HG03565 (cell line): ENCODE results near the gene HID1.
"Not testable (repeated sequence)": the region's sequence is repeated elsewhere in the genome, so short reads cannot be mapped to it uniquely, and the experiment has no call there.

Experiments
- ATAC-seq: cut with Tn5 transposase; IDR thresholded peaks from one replicate; pipeline ENCODE4 v1.9.1; 2021; ENCODE audit warnings: mild to moderate bottlenecking, moderate library complexity; ENCODE audit not compliant: unreplicated experiment

HID1 gene

DNA sequence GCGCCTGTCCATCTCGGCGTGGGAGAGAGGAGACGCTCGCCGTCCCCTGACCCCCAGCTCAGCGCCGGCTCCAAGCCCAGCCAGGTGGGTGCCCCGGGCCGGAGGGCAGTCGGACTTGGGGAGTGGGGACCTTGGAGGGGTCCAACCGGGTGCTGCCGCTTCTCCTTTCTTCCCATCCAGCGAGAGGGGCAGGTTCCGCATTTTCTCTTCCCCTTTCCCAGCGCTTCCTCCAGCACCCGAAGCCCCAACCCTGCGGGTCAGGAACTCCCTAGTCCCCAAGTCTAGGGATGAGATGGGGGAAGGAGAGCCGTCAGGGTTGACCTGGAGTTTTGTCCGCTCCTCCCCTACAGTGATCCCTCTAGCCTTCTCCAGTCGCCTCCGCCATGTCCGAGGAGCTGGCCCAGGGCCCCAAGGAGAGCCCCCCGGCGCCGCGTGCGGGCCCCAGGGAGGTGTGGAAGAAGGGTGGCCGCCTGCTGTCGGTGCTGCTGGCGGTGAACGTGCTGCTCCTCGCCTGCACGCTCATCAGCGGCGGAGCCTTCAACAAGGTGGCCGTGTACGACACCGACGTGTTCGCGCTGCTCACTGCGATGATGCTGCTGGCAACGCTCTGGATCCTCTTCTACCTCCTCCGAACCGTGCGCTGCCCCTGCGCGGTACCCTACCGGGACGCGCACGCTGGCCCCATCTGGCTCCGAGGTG lies 48.2 kb downstream of the HID1 start, which contains the start of gene OTOP2:
Gene OTOP2, plus strand, starts transcription at position 24 of the 699 bp plus-strand sequence. Its CDS starts 360 bp downstream, at position 384.
- no peak for ATAC-seq

DNA sequence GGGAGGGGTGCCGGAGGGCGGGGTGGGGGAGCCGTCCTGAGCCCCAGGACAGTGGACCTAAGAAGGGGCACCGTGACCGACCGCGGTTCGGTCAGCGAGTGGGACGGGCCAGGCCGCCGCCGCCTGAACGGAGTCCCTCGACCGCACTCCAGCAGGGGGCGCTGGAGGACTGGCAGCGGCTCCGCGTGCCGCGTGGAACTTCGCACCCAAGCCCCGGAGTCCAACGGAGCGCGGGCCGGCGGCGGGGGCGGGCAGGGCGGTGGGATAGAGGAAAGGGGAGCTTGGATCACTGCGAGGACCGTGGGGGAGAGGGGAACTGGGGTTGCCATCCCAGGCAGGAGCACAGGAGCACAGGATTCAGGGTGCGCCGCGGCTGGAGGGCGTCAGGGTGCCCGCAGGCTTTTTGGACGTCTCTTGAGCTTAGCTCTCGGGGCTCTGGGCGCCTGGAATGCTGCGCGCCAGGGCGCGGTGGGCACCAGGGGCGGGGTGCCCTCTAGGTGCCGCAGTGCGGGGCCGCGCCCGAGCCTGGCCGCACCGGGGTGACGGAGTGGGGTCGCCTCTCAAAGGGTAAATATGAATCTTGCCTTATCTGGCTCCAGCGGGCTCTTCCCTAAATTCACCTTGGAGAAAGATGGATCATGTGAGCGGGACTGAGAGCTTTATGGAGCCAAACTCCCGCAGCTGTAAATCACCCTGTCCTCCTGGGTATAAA lies 48.9 kb downstream of the HID1 start:
- ATAC-seq: no peak

DNA sequence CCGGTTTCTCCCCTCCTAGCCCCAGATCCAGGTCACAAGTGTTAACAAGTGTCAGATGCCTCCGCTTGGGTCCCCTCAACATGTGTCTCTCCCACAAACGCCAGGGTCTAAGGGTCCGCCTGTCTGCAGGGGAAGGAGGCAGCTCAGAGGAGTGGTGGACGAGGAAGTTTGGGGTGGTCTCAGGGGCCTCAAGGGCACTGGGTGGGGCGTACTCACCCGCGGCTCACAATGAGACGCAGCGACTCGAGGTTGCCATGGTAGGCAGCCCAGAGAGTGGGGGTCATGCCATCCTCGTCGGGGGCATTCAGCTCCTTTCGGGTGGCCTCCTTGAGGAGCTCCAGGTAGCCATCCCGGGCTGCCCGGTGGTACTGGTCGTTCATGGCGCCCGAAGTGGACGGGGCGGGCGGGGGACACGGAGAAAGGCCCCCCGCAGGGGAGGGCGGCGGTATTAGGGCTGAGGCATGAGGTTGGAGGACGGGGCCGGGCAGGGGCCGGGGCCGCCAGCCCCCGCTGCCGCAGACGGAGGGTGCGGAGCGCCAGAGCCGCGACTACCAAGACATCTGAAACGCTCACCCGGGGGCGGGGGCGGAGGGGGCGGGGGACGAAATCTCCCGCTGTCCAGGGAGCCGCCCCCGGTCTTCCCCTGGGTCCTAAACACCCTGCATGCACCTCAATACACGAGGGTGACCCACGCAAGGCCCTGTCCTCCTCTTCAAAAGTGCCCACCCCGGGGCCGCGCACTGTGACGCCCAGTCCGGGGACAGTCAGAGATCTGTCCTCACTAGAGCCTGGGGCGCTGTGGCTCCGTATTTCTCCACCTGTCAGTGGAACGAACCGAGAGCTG lies 49.6 kb downstream of the HID1 start, which contains the start of gene USH1G:
Gene USH1G, minus strand, starts transcription at position 562 of the 844 bp plus-strand sequence. Its CDS starts 182 bp downstream, at position 380.
- ATAC-seq: no peak

DNA sequence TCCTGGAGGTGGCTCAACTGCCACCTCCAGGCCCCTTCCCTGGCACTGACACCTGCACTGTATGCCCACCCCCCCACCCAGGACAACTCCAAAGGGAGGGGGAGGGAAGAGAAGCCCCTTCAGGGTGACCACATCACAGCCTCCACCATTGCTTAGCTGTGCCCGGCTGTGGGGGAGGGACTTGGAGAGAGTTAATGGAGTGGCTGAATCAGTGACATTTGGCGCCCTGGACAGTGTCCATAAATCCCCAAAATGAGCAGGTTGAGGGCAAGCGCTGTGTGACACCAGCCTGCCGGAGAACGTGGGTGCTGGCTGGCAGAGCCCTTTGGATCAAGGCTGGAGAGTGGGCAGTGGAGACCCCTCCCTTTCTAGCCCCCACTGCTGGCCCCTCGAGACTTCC lies 50.4 kb downstream of the HID1 start:
- ATAC-seq: no peak

DNA sequence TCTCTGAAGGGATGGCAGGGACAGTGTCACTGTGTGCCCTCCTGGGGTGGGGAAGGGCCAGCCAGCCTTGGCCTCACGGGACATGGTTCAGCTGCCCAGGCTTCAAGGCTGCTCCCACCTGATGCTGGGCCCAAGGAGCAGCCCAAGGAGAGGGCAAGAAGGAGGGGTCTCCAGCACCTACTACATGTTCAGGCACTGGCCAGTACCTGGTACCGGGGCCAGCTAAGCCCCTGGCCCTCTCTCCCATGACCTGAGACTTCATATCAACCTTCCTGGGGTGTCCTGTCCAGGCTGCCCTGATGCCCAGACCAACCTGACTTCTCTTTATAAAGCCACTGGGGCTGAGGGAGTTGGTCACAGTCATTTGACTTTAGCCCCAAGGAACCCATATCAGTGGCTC lies 50.8 kb downstream of the HID1 start:
- ATAC-seq: no peak

DNA sequence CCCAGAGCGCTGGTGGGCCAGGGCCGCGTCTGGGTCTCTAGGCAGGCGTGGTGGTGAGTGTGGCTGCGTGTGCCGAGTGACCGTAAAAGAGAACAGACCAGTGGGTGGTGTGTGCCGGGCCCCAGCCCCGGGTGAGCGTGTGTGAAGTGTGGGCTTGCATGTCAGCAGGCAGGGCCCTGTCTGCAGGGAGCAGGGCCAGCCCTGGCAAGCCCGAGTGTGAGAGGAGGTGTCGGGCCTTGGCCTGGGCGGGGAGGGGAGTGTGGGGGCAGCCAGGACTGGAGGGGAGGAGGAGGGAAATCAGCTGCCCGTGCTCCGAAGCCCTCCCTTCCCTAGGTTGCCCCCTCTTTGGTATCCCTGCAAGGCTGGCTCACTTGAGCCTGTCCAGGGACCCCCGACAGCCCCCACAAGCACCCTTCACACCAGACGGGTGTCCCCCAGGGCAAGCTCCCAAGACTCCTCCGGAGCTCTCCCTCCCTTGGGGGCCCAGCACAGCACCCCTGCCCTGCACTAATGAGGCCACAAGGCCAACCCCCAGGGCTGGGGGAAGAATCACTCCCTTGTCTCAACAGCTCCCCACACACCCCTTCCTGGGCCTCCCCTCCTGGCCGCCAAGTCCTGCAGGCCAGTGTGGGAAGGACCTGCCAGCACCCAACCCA lies 51.4 kb downstream of the HID1 start:
- no peak for ATAC-seq

DNA sequence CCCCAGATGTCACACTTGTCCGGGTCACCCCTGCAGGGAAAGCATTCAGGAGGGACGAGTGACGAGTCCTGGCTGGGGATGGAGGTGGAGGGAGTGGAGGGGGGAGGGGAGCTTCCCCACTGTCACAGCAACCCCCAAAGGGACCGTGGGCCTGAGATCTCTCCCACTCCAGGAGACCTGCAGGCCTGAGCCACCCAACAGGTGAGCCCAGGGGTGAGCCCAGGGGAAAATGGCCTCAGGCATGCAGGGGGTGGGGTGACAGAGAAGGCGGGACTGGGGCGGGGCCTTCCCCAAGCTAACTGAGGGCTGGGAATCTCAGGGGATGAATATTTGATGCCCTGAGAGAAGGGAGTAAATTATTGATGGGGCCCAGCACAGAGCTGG lies 51.9 kb downstream of the HID1 start:
- no peak for ATAC-seq

DNA sequence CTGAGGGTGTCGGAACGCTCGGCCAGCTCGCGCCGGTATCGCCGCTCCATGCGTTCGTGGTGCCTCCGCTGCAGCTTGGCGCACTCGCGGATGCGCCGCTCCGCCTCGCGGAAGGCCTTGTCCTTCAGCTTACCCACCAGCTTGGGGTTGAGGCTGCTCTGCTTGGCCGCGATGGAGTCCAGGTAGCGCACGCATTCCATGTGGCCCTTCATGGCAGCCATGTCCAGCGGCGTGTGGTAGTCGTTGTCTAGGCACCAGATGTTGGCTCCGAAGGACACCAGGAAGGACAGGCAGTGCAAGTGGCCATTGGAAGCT lies 52.3 kb downstream of the HID1 start:
- no peak for ATAC-seq

DNA sequence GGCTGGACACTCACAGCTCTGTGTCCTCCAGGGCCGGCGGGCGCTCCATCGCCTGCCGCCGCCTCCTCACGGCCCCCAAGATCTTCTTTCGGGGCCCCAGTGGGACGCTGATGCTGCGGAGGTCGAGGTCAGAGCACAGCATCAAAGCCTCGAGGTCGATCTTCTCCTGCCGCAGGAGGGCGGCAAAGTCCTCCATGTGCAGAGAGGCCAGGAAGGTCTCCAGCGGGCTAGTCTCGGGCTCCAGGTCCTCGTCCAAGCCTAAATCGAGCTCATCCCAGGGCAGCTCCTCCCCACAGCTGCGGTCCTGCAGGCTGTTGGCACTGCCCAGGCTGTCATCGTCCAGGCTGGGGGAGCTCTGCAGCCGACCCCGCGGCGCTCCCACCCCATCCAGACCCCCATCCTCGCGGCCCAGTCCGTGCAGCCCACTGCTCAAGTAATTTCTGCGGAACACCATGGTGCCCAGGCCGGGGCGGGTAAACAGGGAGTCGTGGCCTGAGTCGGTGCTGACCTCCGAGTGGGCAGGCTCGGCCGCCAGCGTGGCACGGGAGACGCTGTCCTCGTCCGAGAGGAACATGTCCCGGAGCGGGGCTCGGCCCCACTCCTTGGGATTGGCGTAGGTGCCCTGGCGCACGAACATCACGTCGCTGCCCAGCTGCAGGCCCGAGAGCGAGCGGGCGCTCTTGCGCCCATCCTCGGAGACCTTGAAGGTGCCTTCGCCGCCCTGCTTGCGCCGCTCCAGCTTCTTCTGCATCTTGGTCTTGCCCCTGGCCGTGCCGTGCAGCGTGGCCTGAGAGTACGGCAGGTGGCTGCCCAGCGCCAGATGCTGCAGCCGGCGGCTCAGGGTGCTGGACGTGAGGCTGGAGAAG lies 52.9 kb downstream of the HID1 start:
- no peak for ATAC-seq

DNA sequence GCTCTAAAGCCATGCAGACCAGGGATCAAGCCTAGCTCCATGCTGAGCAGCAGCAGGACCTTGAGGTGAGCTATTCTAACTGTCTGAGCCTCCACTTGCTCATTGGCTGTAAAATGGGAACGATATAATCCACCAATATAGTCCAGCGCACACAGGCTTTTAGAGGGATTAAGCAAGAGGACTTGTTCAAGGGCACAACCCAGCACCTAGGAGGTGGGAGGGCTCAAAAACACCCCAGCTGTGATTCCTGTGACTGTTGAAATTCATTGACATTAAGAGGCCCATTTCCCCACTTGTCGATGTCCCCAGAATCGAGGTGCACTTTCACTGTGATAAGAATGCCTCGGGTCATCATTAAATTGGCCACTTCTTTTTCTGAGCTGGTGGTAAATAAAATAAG lies 53.7 kb downstream of the HID1 start:
- no peak for ATAC-seq

DNA sequence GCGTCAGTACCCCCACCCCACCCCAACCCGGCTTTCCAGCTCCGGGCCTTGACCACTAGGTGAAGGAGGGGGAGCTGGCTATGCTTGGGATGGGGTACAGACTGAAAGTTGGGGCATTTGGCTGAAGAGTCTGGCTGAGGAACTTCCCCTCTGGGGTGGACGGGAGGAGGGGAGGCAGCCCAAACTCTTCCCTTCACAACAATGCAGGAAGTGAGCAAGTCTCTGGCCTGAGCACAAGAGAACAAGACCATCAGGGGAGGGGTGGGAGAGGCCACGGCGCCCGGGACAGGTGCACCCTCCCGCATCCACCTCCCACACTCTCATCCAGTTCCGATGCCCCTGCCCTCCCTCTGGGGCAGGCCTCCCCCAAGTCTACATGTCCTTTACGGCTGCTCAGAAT lies 55.1 kb downstream of the HID1 start:
- no peak for ATAC-seq

DNA sequence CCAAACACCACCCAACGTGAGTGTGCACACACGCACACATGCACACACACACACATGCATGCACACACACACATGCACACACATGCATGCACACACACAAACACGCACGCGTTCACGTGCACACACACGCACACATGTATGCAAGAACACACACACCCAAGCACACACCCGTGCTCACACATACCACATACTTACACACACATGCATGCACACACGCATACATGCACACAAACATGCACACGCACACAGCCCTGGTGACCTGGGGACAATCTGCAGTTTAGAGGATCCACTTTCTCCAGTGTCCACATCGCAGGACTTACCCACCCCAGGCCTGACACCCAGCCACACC lies 55.7 kb downstream of the HID1 start:
- ATAC-seq: no peak

DNA sequence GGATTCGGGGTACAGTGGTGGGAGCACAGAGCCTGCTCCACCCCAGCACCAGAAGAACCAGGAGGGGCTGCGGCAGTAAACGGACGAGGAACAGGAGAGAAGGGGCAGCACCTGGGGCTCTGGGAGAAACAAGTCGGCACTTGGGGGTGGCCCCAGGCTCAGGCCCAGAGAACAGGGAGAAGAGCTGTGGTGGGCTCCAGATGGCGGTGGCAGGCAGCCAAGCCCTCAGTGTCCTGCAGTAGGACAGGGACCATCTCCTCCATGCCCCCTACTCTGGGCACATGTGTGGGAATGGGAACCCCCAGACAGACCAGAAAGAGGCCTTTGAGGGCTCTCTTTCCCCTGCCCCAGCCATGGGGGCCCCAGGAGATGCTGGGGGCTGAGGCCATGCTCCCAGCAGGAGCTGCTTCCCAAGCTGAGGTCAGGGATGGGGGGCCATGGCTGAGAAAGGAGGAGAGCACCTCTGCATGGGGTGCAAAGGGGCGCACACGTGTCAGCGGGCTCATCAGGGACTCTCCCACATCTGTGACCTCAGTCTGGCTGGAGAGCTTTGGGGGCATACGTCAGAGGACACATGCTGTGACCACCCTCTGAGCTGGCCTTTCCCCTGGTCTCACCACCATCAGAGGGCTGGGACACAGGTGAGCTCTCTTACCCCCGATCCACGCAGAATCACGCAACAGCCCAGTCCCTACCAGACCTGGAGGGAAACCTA lies 56.3 kb downstream of the HID1 start:
- no peak for ATAC-seq

DNA sequence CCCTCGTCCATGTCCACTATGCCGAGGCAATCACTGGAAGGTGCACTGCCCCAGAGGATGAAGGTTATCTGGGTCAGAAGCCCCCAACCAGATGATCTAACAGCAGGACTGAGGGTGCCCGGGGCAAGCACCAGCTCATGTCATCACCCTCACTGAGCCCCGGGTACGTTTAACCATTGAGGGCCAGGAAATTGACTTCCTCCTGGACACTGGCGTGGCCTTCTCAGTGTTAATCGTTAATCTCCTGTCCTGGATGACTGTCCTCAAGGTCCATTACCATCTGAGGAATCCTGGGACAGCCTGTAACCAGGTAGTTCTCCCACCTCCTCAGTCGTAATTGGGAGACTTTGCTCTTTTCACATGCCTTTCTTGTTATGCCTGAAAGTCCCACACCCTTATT lies 61.1 kb downstream of the HID1 start:
- not testable (repeated sequence) for ATAC-seq

DNA sequence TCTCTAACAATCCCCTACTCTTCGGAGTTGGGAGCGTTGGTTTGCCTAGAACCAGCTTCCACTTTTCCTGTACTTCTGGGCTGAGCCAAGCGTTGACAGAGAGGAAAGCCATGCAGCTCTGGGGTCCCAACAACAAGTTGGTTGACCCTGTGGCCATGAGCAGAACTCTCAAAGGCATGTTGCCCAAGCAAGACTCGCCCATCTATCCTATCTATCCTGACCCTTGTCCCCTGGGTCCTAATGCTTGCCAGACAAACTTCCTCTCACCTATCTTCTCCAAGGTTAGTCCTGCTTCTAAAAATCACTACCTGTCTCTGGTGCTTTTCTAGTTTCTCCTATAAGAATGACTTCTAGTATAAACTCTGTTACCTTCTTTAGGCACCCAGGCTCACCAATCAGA lies 63.5 kb downstream of the HID1 start:
- ATAC-seq: not testable (repeated sequence)

DNA sequence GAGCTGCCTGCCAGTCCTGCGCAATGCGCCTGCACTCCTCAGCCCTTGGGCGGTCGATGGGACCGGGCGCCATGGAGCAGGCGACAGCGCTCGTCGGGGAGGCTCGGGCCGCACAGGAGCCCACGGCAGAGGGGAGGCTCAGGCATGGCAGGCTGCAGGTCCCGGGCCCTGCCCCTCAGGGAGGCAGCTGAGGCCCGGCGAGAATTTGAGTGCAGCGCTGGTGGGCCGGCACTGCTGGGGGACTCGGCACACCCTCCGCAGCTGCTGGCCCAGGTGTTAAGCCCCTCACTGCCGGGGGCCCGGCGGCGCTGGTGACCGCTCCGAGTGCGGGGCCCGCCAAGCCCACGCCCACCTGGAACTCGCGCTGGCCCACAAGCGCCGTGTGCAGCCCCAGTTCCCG lies 65.5 kb downstream of the HID1 start:
- no peak for ATAC-seq

DNA sequence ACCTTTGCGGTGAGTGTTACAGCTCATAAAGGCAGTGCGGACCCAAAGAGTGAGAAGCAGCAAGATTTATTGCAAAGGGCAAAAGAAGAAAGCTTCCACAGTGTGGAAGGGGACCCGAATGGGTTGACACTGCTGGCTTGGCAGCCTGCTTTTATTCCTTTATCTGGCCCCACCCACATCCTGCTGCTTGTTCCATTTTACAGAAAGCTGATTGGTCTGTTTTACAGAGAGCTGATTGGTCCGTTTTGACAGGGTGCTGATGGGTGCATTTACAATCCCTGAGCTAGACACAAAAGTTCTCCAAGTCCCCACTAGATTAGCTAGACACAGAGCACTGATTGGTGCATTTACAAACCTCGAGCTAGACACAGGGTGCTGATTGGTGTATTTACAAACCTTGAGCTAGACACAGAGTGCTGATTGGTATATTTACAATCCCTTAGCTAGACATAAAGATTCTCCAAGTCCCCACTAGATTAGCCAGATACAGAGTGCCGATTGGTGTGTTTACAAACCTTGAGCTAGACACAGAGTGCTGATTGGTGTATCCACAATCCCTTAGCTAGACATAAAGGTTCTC lies 66.3 kb downstream of the HID1 start:
- ATAC-seq: not testable (repeated sequence)

DNA sequence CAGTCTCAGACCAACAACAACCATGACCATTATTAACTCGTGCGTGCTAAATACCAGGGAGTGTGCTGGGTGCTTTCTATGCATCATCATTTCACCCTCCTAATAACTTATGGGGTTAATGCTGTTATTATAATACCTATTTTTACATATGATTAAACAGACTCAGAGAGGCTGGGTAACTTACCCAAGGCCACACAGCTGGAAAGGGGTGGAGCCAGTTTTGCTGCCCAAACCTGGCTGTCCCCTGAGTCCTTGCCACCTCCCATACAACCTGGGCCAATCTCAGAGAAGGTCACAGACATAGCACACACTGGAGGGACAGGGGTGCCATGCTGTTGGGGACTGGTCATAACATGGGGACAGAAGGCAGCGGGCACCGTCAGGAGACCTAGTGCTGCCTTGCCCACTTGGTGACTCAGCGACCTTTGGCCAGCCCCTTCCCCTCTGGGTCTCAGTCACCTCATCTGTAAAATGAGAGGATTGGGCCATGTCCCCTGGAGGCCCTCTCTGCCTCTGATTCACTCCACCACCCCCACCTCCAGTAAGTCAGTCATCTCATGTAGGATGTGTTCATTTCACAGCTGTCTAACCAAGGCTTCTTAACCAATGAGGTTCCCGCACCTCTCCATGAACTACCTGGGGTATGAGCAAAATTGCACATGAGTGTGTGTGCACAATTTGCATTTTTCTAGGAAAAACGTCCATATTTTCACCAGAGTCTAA lies 67.7 kb downstream of the HID1 start:
- ATAC-seq: no peak

DNA sequence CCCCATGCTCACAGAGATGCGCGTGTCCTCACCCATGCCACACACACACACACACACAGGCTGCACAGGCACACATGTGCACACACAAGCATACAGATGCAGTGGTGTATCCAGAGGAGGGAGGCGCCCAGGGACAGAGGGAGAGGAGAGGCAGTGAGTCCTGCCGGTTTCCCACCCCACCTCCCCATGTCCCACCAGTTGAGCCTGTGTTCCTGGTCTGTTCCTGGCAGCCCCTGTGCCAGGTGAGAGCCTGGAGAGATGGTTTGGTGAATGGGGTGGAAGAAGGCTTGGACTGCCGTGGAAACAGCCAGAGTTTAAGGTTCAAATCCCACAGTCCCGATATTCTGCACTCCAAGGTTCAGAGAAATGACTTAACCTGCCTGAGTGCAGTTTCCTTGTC lies 68.9 kb downstream of the HID1 start:
- ATAC-seq: no peak
